Glomerular visceral epithelial cell (primary cell): ENCODE results near the gene HOXA6.

Source experiments
- DNase-seq: peaks from one replicate; pipeline ENCODE4 v3.0.0-alpha.2; 2016; ENCODE audit errors: extremely low spot score

Gene HOXA6

DNA sequence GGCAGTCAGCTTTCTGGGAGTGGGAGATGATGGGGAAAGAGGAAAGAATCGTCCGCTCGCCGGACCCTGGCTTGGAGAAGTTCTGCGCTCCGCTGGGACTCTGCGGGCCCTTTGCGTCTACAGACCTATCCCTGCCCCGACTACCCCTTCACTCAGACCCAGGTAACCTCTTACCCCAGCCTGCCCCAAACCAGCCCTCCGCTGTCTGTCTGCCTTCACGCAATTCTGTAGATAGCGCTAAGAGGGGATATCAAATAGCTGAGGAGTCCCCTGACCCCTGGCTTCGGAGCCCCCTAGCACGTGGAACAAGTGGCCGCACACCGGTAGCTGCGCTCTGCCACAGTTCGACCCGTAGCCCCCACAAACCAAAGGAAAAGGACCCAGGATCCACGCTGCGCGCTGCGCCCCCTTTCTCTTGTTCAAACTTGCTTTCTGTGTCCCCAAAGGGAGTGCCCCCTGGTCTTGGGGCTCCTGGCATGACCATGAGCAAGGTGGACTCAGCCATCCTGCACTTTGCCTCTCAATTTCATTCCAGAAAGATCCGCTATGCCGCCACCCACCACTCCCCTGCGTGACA is 24.0 kb downstream of the HOXA6 start:
- DNase-seq, result no peak

DNA sequence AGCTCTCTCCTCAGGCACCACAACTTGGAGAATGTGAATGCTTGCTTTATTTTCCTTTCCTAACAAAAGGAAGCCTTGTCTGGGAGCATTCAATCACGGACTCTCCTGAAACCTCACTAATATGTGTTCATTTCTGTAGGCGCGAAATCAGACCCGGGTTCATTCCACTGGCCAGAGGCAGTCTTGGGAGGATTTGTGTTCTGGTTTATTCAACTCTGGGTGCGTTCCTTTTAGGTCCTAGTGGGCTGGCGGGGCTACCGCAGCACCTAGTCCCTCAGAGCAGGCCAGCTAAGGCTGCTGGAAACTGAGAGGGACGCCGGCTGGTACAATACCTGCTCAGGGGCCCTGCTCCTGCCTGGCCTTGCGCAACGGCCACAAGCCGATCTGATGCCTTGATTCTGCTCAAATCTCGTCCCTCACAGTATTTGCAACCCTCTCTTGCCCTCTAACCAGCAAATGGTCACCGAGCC is 24.5 kb downstream of the HOXA6 start:
- DNase-seq, result no peak

DNA sequence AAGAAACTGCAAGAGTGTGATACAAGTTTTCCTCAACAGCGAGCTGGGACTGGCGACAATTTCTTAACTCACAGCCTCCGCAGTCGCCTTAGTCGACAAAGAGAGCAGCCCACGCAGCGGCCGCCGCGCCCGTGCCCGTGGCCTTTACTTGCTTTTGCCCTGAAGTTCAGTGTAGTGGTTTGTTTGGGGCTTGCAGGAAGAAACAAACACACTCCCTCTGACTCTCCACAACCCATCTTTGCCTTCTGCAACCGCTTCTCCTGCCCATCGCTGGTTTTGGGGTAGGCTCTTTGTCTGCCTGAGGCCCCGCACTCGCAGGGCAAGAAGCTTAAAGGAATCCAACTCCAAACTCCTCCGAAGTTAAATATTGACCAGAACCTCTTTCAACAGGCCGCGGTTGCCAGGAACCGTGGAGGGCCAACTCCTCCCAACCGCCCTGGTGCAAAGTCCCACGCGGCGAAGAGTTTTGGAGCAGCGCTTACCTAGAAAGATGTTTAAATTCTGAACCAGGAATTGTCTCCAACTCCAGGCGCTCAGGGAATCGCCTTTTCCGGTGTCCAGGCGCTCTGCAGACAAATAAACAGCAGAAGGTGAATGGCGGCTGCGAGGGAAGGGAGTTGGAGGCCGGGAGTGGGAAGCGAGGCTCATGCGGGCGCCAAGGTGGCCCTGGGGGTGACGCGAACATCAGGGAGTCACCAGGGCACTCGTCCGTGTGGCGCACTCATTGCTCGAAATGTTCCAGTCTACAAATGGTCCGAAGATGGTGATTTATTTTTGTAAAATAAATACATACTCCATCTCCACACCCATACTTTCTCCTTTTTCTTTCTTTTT is 25.3 kb downstream of the HOXA6 start:
- DNase-seq, result peak; percentile 69

DNA sequence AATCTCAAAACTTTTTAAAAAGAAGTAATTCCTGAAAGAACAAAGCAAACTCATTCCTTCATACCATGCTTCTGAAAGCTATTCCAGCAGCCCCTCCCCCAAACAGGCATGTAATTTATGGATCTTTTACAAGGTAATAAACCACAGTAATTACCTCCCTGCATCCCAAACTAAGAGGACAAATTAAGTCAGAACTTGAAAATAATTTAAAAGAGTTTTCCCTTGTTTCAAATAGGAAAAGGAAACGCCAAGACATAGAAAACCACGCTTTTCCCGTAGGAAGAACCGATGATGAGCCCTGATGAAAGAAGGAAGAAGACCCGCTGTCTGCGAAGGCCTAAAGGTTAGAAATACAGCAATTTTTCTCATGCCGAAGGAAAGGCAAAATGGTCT is 25.9 kb downstream of the HOXA6 start:
- no peak for DNase-seq

DNA sequence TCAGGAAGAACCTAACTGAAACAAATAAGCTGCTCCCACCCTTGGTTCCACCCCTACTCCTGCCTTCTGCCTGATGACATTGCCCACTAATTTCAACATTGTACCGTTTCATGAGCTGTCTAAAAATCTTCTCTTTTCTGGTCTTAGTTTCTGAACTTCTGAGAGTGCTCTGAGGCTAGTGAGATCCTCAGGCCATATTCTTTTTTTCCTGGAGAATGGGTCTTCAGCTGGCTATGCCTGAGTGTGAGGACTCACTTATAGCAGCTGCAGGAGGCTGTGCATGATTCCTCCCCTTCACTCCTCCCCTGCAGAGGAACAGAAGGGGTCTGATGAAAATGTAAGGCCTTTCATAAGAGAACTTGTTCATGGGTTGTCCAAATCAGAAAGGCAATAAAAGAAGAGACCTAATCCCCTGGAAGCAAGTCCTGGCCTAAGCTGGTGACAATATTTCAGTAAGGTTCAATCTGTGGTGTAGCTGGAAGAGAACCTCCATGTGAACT is 28.1 kb downstream of the HOXA6 start:
- DNase-seq, result no peak

DNA sequence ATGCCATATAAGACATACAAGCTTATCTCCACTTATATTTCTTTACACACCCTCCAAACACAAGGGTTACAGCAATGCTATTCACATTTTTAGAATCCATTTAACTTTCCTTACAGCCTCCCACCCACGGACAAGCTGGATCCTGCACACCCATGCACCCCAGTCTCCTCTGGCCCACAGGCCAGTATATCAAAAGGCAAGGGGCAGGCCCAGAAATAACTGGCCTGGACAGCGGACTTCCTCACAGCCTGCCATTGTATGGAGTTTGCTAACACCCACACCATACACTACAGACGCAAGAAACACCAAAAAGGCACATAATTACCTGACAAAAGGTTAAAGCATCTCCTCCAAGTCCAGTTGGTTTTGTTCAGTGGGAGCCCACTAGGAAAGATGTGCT is 29.0 kb downstream of the HOXA6 start:
- DNase-seq, result no peak

DNA sequence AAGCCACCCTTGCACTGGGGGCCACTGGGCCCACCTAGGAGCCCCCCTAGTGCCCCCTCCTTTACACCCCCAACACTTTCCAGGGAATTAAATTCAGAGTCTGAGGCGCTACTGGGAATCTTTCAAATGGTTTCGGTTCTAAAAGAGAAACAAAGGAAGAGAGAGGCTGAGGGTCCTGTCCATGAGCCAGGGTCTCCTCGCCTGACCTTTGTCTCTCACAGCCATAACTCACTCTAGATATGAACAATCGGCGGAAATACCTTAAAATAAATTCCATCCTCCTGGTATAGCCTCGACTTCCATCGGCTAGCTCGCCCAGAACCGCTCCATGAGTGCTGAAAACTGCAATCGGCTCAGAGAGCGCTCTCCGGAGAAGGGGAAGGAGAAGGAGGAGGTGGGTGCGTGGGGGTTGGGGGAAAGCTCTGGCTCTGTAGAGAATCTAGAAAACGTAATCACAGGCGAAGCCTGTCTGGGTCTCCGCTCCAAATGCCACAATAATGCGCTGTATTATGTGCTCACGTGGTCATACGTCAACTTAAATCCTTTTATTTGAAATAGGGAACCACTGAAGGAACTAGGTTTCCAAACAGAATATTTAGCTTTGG is 29.6 kb downstream of the HOXA6 start:
- DNase-seq, result peak; percentile 73

DNA sequence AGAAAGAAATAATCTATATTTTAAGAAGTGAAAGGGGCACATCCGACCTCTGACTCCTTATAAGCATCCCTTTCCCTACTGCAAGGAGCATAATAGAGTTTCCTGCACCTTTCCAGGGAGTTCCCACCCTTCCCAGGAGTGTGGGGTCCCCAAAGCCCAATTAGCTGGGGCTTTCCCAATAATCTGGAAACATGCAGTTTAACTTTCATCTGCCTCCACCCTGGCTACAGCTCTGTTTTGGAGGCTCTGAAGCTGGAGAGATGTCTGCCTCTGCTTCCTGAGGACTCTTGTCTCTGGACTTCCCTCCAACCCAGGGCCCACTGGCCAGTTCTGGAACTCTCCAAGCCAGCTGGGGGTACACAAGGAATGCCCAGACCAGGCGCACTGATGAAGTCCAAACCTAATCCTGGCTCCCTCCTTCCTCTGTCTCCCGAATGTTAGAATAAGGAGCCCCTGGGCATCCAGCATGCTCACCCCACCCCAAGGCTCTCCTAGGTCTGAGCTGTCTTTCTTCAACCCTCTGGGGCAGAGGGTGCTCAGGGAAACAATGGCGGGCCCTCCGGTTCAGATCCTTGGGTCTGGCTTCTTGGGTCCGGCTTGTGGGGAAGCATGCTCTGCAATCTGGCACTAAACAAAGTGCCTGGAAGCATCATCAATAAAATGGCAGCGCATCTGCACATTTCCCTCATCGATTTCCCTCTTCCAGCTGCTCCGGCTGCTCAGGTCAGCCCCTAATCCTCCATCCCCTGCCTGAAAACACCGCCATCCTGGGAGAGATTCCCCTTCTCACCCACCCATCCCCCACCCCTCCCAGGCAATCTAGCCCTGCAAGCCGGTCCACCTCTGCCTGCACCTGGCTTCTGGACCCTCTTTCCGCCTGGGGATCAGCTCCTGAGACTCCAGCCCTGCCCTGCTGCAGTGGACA is 30.4 kb downstream of the HOXA6 start:
- DNase-seq, result no peak

DNA sequence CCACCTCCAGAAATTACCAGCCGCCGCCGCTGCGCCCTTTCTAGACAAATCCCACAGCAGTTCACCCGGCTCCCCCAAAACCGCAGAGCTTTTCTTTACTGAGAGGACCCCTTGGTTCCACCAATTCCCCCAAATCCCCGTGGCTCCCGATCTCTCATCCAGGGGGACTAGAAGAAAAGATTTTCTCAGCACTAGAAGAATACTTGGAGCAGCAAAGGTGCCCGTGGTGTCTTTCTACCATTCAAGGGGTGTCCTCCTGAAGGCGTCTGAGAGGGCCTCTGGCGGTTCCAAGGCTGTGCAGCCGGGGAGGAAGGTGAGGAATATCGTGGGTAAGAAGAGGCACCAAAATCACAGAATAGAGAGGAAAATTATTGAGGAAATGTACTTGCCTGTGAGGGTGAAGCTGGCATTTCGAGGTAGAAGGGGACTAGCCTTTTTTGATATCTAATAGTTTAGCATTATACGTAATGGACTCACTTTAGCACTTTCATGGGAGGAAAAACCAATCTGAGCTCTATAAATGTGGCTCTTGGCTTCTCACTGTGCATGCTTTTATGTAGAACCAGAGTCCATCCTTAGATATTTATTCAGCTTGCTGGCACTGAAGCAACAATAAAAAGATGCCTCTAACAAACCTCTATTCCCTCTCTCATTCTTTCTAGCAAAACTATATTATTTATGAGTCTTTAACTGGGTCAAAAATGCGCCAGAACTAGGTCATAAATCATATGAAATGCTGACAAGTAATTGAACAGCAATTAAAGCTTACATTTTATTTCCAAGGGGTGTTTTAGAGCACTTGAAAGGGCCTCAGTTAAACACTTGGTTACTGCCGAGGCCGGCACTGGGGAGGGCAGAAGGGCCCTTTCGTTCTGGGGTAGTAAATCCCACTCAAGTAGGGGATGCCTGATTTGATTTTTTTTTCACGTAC is 31.3 kb downstream of the HOXA6 start:
- no peak for DNase-seq

DNA sequence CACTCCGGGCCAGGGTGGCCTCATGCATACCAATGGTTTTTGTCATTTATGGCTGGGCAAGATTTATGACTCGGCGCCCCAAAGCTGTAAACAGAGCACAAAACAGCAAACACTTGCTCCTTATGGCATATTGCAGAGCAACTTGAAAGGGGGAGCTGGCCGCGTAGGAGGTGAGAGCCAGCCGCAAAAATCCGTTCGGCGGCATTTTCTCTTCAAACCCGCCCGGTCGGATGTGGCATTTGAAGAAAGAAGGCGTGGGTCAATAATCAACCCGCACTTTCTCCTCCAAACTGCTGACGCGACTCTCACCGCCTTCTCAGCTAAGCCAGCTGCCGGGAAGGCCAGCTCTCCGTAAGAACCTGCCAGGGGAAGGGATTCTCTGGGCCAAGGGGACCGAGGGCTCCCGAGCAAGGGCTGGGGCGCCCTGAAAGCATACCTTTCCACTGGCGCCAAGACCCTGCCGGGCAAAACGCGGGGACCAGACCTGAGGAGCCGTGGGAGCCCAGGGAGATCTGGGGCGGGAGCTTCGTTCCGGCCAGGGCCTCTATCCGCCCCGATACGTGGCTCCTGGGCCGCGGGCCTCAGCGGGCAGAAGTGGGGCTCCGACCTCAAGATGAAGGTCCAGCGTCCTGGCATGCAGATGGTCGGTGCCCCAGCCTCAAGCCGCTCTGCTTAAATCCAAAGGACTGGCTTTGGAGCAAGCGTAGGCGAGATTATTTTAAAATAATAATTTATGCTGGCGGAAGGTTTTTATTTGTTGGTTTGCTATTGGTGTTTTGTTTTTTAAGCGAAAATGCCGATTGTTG is 32.1 kb downstream of the HOXA6 start:
- peak; percentile 88 for DNase-seq

DNA sequence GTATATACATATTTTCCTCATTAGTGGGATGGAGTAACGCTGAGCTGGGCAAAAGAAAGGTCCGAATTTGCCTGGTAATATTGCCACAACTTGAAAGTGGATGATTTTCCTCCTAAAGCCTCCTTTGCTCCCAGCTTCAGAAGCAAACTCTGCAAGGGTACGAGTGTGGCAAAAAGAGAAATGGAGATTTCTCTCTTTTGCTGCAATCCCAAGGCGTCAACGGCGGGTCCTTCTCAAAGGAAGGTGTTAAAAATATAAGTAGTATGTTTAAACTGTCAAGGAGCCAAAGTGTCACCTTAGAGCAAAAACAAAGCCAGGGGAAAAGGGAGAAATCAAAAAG is 32.7 kb downstream of the HOXA6 start:
- DNase-seq, result no peak

DNA sequence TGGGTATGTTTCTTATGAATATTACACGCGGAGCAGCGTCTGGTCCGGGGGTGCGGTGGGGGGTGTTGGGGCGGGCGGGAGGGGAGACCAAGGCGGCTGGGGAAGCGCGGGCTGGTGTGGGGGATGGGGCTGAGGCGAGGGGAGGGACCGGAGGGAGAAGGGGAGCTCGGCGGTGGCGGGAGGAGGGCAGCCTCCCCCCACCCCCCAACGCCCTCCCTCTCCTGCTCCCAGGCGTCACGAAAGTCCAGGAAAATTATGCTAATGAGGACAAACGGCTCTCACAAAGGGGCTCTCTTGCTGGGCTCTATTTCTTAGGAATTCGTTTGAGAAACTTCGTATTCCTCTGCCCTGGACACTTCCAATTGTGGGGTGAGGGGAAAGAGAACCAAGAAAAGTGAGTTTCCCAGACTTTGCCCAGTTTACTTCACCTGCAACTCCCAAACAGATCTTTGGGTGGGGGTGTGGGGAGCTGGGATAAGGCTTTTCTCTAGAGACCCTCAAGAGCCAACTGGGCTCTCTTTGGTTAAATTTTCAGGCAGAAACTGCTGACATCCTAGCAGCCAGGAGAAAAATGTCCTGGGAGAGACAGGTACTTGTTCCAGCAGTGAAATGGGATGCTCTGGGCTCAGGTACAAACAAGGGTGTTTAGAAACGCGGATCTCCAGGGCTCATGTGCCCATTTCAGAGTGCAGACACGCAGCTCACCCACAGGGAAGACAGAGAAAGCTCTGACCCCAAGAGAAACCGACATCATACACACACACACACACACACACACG is 33.4 kb downstream of the HOXA6 start:
- DNase-seq, result peak; percentile 87

DNA sequence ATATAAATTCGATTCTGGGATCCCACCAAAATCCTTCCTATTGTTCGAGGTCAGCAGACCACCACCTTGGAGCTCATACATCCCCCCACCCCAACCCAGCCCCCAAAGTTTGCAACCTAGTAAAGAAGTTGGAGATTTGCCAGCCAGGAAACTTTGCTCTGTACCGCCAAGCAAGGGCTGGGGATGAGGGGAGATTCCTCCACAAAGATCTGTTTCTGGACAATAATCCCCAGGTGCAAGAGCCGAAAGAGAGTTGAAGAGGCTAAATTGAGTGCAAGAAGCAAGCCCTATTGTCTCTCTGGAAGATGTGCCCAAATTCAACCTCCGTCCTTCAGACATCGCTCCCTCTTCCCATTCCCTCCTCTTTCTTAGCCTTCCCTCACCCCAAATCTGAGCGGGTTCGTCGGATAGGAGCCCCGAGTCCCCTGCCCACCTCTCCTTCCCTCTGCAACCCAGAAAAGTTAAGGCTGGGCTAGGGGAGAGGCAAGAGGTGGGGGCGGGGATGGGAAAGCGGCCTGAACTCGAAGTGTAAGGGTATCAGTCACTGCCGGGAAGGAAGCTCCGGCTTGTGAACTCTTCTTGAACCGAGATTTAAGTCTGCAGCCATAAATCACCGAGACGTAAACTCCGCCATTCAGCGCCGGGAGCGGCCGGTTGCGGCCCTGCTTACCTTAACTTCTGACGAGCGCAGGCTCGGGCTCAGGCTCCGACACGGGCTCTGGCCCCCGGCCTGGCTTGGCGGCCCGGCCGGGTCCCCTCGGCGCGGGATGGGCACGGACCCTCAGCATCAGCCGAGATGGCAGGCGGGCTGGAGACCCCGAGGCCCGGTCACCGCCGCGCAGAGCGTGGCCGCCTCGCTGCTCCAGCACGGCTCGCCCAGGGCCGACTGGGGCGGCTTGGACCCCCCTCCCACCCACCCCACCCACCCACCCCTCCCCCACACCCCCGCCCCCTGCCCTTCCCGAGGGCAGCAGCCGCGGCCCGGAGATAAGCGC is 34.3 kb downstream of the HOXA6 start:
- peak; percentile 79 for DNase-seq

DNA sequence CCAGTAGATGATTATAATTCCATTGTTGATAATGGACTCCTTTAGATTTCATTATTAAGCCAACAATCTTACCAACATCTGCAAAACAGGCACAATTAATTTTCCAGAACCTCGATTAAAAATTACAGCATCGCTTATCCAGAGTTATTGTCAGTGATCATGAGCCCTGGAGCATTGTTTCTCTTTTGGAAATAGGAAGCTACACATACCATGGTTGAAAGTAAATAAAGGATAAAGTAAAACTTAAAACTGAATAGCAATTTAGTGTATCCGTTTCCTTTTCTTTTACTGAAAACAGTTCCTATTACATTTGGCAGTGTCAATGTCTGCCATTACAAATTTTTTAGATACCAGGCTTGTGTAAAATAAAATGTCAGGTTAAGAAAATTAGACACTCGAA is 35.2 kb downstream of the HOXA6 start:
- no peak for DNase-seq

DNA sequence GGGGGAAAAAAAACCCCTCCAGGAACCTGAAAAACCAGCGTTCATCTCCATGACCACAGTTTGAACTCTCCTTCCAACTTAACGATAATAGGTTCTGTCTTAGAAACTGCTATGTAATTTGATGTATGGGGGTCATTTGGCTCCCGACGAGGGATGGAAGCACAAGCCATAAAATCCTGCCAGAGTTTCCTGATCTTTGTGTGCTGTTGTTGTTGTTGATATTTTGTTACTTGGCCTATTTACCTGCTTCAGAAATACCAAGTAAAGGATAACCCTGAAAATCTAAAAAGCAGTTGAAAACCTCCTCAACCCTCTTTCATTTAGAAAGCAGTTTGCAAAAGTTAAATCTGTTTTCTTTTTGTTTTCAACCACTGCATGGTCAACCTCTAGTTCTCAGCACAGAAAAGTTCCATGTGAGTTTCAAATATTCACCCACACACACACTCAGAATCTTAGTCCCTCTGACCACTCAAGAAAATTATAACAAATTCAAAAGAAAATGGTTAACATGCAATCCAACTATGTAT is 35.8 kb downstream of the HOXA6 start:
- DNase-seq, result no peak

DNA sequence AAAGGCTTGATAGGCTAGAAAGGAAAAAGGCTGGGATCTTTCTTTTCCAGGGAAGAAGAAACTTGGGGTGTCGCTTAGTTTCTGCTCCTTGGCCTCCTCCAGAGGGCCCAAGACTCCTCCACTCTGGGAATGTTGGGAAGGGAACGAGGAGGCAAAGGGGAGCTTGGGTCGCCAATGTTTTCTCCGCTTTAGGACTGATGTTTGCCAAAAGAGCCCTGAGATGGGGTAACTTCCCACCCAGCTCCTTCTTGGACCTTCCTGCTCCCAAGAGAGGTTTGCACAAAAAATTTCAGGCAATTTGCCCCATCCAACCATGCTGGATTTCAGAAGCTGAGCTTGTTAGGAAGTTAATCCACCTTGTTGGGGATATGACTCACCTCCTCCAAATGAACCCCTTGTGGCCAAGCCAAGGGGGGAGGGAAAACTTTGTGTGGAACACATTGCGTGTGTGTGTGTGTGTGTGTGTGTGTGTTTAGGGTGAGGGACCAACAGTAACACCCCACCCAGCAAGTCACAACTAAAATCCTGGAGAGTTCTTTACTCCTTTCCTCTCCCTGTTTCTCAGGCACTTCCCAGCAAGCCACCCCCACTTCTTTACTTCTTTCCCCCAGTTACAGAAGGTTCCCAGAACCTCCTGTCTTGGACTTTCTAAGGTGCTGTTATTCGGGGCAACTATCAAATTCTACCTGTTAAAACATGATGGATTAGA is 36.4 kb downstream of the HOXA6 start:
- peak; percentile 67 for DNase-seq
